Kidney epithelial cell (primary cell): ENCODE results near the gene TMEM108. TPM values are rescaled to one million over a fixed set of nuclear protein-coding genes. Genes with fewer than 3 reads are reported as not detected.

Experiments
- DNase-seq: peaks from one replicate; pipeline ENCODE4 v3.0.0-alpha.2; 2010; ENCODE audit warnings: low read depth
- H3K27me3 ChIP-seq: 2 replicates; pipeline ENCODE4 v1.6.0; 2011; ENCODE audit warnings: low read length; ENCODE audit not compliant: control insufficient read depth, insufficient read depth
- H3K36me3 ChIP-seq: 2 replicates; pipeline ENCODE4 v1.5.1; 2011; ENCODE audit warnings: low read length; ENCODE audit not compliant: control insufficient read depth, insufficient read depth
- H3K4me3 ChIP-seq: 2 replicates; pipeline ENCODE4 v1.5.1; 2011; ENCODE audit warnings: low read depth, mild to moderate bottlenecking, control low read depth, low read length
- total RNA-seq: library from RNA; depleted of rRNA; stranded (reverse); fragments of >200 nt; gene quantifications from 2 replicates; pipeline ENCODE4 v1.2.3, GENCODE V29; 2015
- TF ChIP-seq, protein P1 (sequence below): IDR thresholded peaks from 2 replicates; pipeline ENCODE4 v1.5.1; 2011; ENCODE audit warnings: mild to moderate bottlenecking, moderate library complexity, low read length, control low read depth, inconsistent platforms; ENCODE audit not compliant: insufficient read depth, poor library complexity, severe bottlenecking

Gene TMEM108
- total RNA-seq, 1 donor from 2014 or later, result 4.4 TPM

DNA sequence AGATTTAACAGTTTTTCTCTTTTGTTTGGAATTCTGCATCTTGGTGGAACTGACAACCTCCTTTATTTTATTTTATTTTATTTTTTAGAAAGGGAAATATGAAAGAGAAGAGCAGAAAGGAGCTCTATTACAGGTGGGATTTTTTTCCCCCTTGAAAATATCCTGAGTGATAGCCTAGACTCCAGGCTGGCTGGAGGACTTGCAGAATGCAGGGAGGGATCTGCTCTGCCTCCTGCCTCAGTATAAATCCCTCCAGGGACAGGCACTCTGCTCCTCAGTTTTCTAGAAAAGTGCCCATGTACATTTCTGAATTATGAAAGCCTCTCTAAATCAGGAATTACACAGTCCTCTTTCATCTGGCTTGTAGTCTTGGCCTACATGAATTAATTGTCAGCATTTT is 173.7 kb downstream of the TMEM108 start:
- DNase-seq, result no peak
- Histone ChIP-seq H3K36me3 (no peaks in the 10 kb centered on the region), H3K4me3 (no peak overlapping the region), H3K27me3 (no peaks in the 10 kb centered on the region)
- TF ChIP-seq, protein P1, sequence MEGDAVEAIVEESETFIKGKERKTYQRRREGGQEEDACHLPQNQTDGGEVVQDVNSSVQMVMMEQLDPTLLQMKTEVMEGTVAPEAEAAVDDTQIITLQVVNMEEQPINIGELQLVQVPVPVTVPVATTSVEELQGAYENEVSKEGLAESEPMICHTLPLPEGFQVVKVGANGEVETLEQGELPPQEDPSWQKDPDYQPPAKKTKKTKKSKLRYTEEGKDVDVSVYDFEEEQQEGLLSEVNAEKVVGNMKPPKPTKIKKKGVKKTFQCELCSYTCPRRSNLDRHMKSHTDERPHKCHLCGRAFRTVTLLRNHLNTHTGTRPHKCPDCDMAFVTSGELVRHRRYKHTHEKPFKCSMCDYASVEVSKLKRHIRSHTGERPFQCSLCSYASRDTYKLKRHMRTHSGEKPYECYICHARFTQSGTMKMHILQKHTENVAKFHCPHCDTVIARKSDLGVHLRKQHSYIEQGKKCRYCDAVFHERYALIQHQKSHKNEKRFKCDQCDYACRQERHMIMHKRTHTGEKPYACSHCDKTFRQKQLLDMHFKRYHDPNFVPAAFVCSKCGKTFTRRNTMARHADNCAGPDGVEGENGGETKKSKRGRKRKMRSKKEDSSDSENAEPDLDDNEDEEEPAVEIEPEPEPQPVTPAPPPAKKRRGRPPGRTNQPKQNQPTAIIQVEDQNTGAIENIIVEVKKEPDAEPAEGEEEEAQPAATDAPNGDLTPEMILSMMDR, result no peak

DNA sequence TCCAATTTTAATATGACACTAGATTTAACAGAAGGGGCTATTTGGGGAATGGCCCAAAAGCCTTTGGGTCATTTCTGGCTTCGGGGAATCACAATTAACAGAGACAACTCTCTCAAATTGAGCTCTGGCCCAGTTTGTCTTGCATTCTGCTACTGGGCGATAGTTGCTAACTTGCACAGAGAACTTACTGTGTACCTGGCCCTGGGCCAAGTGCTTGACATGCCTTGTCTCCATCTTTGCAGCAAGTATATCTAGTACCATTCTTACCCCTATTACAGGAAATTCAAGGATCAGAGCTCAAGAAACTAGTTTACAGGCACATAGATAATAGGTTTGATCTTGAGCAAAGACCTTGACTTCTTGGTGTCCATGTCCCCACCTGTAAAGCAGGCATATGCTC is 175.7 kb downstream of the TMEM108 start:
- TF ChIP-seq, protein P1, result no peak
- Histone ChIP-seq H3K27me3 (no peaks in the 10 kb centered on the region), H3K36me3 (no peaks in the 10 kb centered on the region), H3K4me3 (no peak overlapping the region)
- DNase-seq, result no peak

DNA sequence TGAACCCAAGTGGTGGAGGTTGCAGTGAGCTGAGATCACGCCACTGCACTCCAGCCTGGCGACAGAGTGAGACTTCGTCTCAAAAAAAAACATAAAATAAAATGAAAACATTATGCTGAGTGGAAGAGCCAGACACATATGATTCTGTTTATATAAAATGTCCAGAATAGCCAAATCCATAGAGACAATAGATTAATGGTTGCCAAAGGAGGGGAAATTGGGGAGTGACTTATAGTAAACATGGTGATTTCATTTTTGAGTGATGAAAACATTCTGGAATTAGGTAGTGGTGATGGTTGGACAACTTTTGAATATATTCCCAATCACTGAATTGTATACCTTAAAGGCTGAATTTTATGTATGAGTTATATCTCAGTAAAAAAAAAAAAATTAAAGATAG is 189.6 kb downstream of the TMEM108 start:
- DNase-seq, result no peak
- TF ChIP-seq, protein P1, result no peak
- no peaks in the 10 kb centered on the region for H3K36me3 ChIP-seq
- no peak overlapping the region for H3K4me3 ChIP-seq
- no peaks in the 10 kb centered on the region for H3K27me3 ChIP-seq

DNA sequence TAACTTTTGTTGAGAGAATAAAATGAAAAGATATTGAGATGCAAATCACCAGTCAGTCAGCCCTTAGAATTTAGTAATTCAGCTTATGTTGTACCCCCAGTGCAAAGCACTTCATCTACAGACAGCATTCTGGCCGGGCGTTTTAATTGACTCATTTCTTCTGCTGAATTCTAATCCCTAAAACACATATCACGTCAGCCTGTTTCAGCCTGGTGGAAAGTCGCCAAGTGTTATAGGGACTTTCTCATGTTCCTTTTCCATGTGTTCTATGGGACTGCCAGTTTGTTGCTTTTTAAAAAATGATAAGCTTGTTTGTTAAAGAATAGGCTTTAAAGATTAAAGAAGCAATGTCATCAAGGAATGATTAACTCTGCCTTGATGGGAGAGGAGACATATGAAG is 192.0 kb downstream of the TMEM108 start:
- TF ChIP-seq, protein P1, result no peak
- Histone ChIP-seq H3K27me3 (no peaks in the 10 kb centered on the region), H3K4me3 (no peak overlapping the region), H3K36me3 (no peaks in the 10 kb centered on the region)
- no peak for DNase-seq

DNA sequence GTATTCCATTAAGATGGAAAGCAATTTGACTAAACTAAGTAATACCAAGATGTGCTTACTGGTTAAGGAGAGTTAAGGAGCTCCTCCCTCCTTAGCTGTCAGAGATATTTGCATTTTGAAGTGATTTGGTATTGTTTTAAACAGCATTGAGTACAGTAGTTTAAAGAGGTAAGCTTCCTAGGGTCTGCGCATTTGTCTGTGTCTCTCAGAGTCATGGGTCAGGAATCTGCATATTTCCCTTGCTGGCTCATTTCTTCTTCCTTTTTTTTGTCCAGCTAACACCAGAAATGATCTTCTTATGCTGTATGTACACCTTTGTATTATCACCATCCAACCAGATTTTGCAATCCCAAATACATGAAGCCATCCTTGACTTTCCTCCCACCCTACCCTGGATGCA is 198.7 kb downstream of the TMEM108 start:
- Histone ChIP-seq H3K27me3 (no peaks in the 10 kb centered on the region), H3K4me3 (no peak overlapping the region), H3K36me3 (no peaks in the 10 kb centered on the region)
- TF ChIP-seq, protein P1, result no peak
- no peak for DNase-seq

DNA sequence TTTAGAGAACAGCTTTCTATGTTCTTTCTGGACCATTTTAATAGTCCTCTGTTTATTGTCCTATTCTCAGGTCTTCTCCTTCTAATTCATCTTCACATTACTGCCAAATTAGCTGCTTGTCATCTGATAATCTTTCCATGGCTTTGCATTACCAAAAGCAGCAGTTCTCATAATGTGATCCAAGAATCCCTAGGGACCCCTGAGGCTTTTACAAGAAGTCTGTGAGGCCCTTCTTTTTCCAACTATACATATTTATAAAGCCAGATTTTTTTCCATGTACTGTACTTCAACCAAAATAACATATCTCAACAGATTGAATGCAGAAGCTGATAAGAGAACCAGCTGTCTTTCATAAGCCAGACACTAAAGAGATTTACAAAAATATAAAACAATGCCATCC is 199.2 kb downstream of the TMEM108 start:
- no peak for DNase-seq
- TF ChIP-seq, protein P1, result no peak
- H3K27me3 ChIP-seq, result no peaks in the 10 kb centered on the region
- no peaks in the 10 kb centered on the region for H3K36me3 ChIP-seq
- H3K4me3 ChIP-seq, result no peak overlapping the region
